ENCODE measurements around the gene SLC9A7. TPM values are rescaled to one million over a fixed set of nuclear protein-coding genes. Genes with fewer than 3 reads are reported as not detected.

SLC9A7 gene
- total RNA-seq (1 to 10 TPM; 2.2 to 3.2 TPM), total RNA-seq (11.6 to 106 (median 23.1) reads per million in 172 experiments)
- polyA plus RNA-seq (2013, experiment 1 of 2), result 2.8 TPM
- polyA plus RNA-seq (2013, experiment 2 of 2), result 2.7 TPM

DNA sequence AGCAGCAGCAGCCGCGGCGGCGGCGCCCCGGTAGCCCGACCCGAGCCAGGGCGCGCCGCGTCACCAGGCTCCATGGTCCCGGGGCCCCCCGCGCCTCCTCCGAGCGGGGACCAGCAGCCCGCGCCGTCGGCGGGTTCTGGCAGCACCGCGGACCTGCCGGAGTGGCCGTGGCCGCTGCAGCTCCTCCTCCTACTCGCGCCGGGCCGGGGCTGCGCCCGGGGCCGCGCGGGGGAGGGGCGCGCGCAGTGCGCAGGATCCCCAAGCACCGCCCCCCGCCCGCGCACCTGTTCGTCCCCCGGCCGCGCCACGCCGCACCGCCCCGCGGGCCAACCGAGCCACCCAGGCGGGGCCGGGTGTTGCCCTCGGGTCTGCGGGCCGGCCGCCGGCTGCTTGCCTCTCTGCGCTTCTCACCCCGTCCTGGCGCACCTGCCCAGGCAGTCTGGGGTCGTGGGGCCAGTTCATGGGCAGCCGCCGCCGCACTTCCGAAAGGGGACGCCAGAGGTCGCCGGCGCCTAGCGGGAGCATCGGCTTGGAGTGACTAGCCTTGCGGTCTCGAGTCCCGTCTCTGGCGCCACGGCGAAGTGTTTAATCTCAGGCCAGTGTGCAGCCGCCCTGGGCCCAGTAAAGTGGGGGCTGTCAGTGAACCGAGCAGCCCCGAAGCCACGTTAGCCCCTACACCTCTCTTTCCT, at the start of gene SLC9A7:
TSS of gene SLC9A7 (minus strand) at position 163 of the 689 bp plus-strand sequence. CDS start at position 74, 89 bp downstream.
- Mint-ChIP-seq H3K36me3 (ENCODE audit: low read depth) (no peaks in the 10 kb centered on the region), H3K27me3 (peaks cover 4% of the 10 kb centered on the region), H3K27ac (peak within 1 kb of the TSS; percentile 77), H3K9me3 (no peaks in the 10 kb centered on the region), H3K4me3 (peak within 1 kb of the TSS; percentile 92), H3K4me1 (ENCODE audit: low read depth) (peaks cover 22% of the 10 kb centered on the region)
- intact Hi-C loops (cut with DNase I, micrococcal nuclease), result loop anchor here (1.0 to 5.0 kb wide), 5 partner anchors 37 to 333 kb away; partner anchors contain the start of gene JADE3 (in 1 of the 2)
- Histone ChIP-seq H3K36me3 (ENCODE audit: insufficient read depth, low read length) (no peaks in the 10 kb centered on the region), H3K27me3 (ENCODE audit: control insufficient read depth in 1 of 2, insufficient read depth in 2 of 2, low read length in 2 of 2) (no peaks in the 10 kb centered on the region), H3K4me3 (ENCODE audit: low read length) (peak within 1 kb of the TSS; percentile 65), H3K9me3 (ENCODE audit: control insufficient read depth in 1 of 2, insufficient read depth in 1 of 2, low read length in 2 of 2) (no peaks in the 10 kb centered on the region), H3K27ac (ENCODE audit: low read depth in 1 of 2, low read length in 2 of 2) (no peak within 1 kb of the TSS), H3K4me1 (ENCODE audit: insufficient read depth, low read length) (peaks cover 13% of the 10 kb centered on the region)
- ATAC-seq (ENCODE audit: poor library complexity) (peak; percentile 82), DNase-seq (peak; percentile 54 to 84 (median 74))
- ChIA-PET CTCF (interaction anchor here (1.3 to 1.8 kb wide), 2 partner anchors 37 to 38 kb away, joined by 5 to 12 read pairs; no protein-coding TSS in a partner anchor), POLR2A (interaction anchor here (0.8 kb wide), 1 partner anchor 334 kb away, joined by 4 read pairs; no protein-coding TSS in a partner anchor)
- TF ChIP-seq, protein P1, sequence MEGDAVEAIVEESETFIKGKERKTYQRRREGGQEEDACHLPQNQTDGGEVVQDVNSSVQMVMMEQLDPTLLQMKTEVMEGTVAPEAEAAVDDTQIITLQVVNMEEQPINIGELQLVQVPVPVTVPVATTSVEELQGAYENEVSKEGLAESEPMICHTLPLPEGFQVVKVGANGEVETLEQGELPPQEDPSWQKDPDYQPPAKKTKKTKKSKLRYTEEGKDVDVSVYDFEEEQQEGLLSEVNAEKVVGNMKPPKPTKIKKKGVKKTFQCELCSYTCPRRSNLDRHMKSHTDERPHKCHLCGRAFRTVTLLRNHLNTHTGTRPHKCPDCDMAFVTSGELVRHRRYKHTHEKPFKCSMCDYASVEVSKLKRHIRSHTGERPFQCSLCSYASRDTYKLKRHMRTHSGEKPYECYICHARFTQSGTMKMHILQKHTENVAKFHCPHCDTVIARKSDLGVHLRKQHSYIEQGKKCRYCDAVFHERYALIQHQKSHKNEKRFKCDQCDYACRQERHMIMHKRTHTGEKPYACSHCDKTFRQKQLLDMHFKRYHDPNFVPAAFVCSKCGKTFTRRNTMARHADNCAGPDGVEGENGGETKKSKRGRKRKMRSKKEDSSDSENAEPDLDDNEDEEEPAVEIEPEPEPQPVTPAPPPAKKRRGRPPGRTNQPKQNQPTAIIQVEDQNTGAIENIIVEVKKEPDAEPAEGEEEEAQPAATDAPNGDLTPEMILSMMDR (IDR thresholded peaks at IDR 0.05), result peak; percentile 62

DNA sequence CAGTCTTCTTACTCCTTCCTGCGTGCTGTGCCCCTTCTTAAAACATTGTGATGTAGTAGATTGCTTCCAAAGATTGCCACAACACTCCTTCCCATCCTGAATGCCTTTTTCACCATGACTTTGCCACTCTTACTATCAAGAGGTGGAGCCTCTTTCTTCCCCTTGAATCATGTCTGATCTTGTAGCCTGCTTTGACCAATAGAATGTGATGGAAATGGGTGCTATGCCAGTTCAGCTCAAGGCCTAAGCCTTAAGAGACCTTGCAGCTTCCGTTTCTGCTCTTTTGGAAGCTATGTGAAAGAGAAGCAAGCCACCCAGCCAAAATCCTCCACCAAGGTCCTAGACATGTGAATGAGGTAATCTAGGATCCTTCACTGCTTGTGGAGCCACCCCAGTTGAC, 46.4 kb upstream of the SLC9A7 start:
- H3K9me3 Mint-ChIP-seq, result no peaks in the 10 kb centered on the region
- no peak overlapping the region for H3K27ac ChIP-seq (ENCODE audit: low read depth in 1 of 2, low read length in 2 of 2)
- H3K27ac Mint-ChIP-seq, result no peak overlapping the region
- ChIA-PET CTCF (no interaction called here), POLR2A (no interaction called here)
- no peaks in the 10 kb centered on the region for H3K9me3 ChIP-seq (ENCODE audit: control insufficient read depth in 1 of 2, insufficient read depth in 1 of 2, low read length in 2 of 2)
- H3K27me3 ChIP-seq (ENCODE audit: control insufficient read depth in 1 of 2, insufficient read depth in 2 of 2, low read length in 2 of 2), result no peaks in the 10 kb centered on the region
- H3K4me3 ChIP-seq (ENCODE audit: low read length), result no peak overlapping the region
- intact Hi-C loops (cut with DNase I, micrococcal nuclease), result no loop called here
- H3K36me3 ChIP-seq (ENCODE audit: insufficient read depth, low read length), result no peaks in the 10 kb centered on the region
- no peak for DNase-seq
- no peak overlapping the region for H3K4me3 Mint-ChIP-seq
- no peaks in the 10 kb centered on the region for H3K27me3 Mint-ChIP-seq
- no peaks in the 10 kb centered on the region for H3K36me3 Mint-ChIP-seq (ENCODE audit: low read depth)
- H3K4me1 ChIP-seq (ENCODE audit: insufficient read depth, low read length), result no peaks in the 10 kb centered on the region
- TF ChIP-seq, protein P1 (IDR thresholded peaks at IDR 0.05), result no peak
- no peaks in the 10 kb centered on the region for H3K4me1 Mint-ChIP-seq (ENCODE audit: low read depth)
- ATAC-seq (ENCODE audit: poor library complexity), result no peak

DNA sequence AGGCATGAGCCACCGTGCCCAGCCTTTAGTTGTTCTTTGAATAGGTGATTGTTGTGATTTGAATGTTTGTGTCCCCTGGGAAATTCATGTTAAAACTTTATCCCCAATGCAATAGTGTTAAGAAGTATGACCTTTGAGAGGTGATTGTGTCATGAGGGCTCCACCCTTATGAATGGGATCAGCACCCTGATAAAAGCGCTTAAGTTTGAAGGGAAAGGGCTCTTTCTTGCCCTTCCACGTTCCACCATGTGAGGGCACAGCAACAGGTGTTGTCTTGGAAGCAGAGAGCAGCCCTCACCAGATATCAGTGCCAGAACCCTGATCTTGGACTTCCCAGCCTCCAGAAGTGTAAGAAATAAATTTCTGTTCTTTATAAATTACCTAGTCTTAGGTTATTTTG, 44.2 kb upstream of the SLC9A7 start:
- Mint-ChIP-seq H3K4me1 (ENCODE audit: low read depth) (no peaks in the 10 kb centered on the region), H3K4me3 (no peak overlapping the region), H3K27me3 (no peaks in the 10 kb centered on the region), H3K9me3 (no peaks in the 10 kb centered on the region), H3K27ac (no peak overlapping the region), H3K36me3 (ENCODE audit: low read depth) (no peaks in the 10 kb centered on the region)
- ATAC-seq (ENCODE audit: poor library complexity), result no peak
- POLR2A ChIA-PET, result no interaction called here
- DNase-seq, result peak in 1 of 14 experiments; percentile 6
- no peak overlapping the region for H3K4me3 ChIP-seq (ENCODE audit: low read length)
- H3K27ac ChIP-seq (ENCODE audit: low read depth in 1 of 2, low read length in 2 of 2), result no peak overlapping the region
- H3K36me3 ChIP-seq (ENCODE audit: insufficient read depth, low read length), result no peaks in the 10 kb centered on the region
- no peaks in the 10 kb centered on the region for H3K4me1 ChIP-seq (ENCODE audit: insufficient read depth, low read length)
- no peaks in the 10 kb centered on the region for H3K27me3 ChIP-seq (ENCODE audit: control insufficient read depth in 1 of 2, insufficient read depth in 2 of 2, low read length in 2 of 2)
- CTCF ChIA-PET, result no interaction called here
- no peaks in the 10 kb centered on the region for H3K9me3 ChIP-seq (ENCODE audit: control insufficient read depth in 1 of 2, insufficient read depth in 1 of 2, low read length in 2 of 2)
- intact Hi-C loops (cut with DNase I, micrococcal nuclease), result no loop called here
- TF ChIP-seq, protein P1 (IDR thresholded peaks at IDR 0.05), result no peak
